HCT116 (cell line): ENCODE data around the gene PRCC. TPM values are rescaled to one million over a fixed set of nuclear protein-coding genes. Genes with fewer than 3 reads are reported as not detected.

Experiments
- ATAC-seq: fragments of 200-7000 bp; cut with Tn5 transposase; 2 replicates; pipeline ENCODE4 v1.9.1; 2020; ENCODE audit warnings: mild to moderate bottlenecking, moderate library complexity
- BruUV-seq: library from RNA; stranded (reverse); fragments of 400-500 nt; replicated peaks from 2 replicates; lab custom pipeline; 2021; lab: Mats Ljungman, UMichigan
- CTCF ChIA-PET: fragments of 300-600 bp; sonication (Branson Sonifier 250); formaldehyde crosslinking; loops from one replicate; lab custom pipeline; 2021; ENCODE audit warnings: antibody characterized with exemption; lab: Charles Lee
- POLR2A ChIA-PET: fragments of 300-600, 350-600 bp; sonication (Branson Sonifier 250); formaldehyde crosslinking; loops from one replicate; lab custom pipeline; 2021; ENCODE audit warnings: antibody characterized with exemption; lab: Charles Lee
- RAD21 ChIA-PET, 2 experiments: fragments of 300-600 bp; sonication (Branson Sonifier 250); formaldehyde crosslinking; loops; one replicate each; lab custom pipeline; 2023; ENCODE audit warnings: low total read pairs in 2 of 2; ENCODE audit not compliant: uncharacterized antibody in 2 of 2, unreplicated experiment in 2 of 2, low non-redundant PET in 1 of 2; lab: Charles Lee
- DNase-seq: peaks from one replicate; pipeline ENCODE4 v3.0.0-alpha.2; 2010; ENCODE audit warnings: low read depth, low spot score
- H2AFZ ChIP-seq: fragments of 200-600 bp; shearing (Covaris generic), sonication (generic); 2 replicates; pipeline ENCODE4 v1.6.1; 2017; ENCODE audit warnings: low read depth, mixed run types, mixed read lengths, antibody characterized with exemption, low read length; ENCODE audit not compliant: poor library complexity, severe bottlenecking
- H3K27ac ChIP-seq: 2 replicates; pipeline ENCODE4 v1.5.1; 2012; ENCODE audit warnings: low read depth, low read length
- H3K27me3 ChIP-seq: fragments of 200-600 bp; sonication (generic); 2 replicates; pipeline ENCODE4 v1.6.1; 2016; ENCODE audit warnings: mixed run types, low read length, mixed read lengths; ENCODE audit not compliant: insufficient read depth
- H3K36me3 ChIP-seq, 2 experiments: fragments of 200-500 bp in 1 of 2; fragments of 200-600 bp in 1 of 2; sonication (Bioruptor generic) in 1 of 2; sonication (generic) in 1 of 2; 2 replicates each; pipeline versions ENCODE4 v1.5.1 to v1.6.1; 2014 to 2016; ENCODE audit warnings: low read length in 2 of 2, inconsistent platforms in 1 of 2, mixed read lengths in 1 of 2, mixed run types in 1 of 2; ENCODE audit not compliant: insufficient read depth in 2 of 2, control insufficient read depth in 1 of 2
- H3K4me1 ChIP-seq, 2 experiments: fragments of 200-600 bp in 1 of 2; sonication (generic) in 1 of 2; 2 replicates each; pipeline versions ENCODE4 v1.5.1 to v1.6.1; 2012 to 2017; ENCODE audit warnings: low read length in 2 of 2, inconsistent platforms in 1 of 2, mild to moderate bottlenecking in 1 of 2, mixed read lengths in 1 of 2, mixed run types in 1 of 2, moderate library complexity in 1 of 2; ENCODE audit not compliant: insufficient read depth in 2 of 2, control insufficient read depth in 1 of 2
- H3K4me2 ChIP-seq: fragments of 200-600 bp; sonication (generic); 2 replicates; pipeline ENCODE4 v1.6.1; 2017; ENCODE audit warnings: mixed run types, low read length, mixed read lengths
- H3K4me3 ChIP-seq, 2 experiments: fragments of 200-600 bp in 1 of 2; sonication (generic) in 1 of 2; replicated peaks in 1 of 2; 2 replicates each; pipeline ENCODE4 v1.5.1; 2011 to 2016; ENCODE audit warnings: low read length in 2 of 2, control low read depth in 1 of 2, low read depth in 1 of 2, mild to moderate bottlenecking in 1 of 2, mixed read lengths in 1 of 2, mixed run types in 1 of 2
- H3K79me2 ChIP-seq: fragments of 200-600 bp; sonication (generic); 2 replicates; pipeline ENCODE4 v1.6.1; 2017; ENCODE audit warnings: mild to moderate bottlenecking, mixed run types, low read length, moderate library complexity, mixed read lengths; ENCODE audit not compliant: insufficient read depth
- H3K9ac ChIP-seq: fragments of 200-600 bp; sonication (generic); 2 replicates; pipeline ENCODE4 v1.6.1; 2016; ENCODE audit warnings: low read length, mixed read lengths
- H3K9me2 ChIP-seq: fragments of 200-600 bp; sonication (generic), shearing (Covaris generic); 2 replicates; pipeline ENCODE4 v1.6.1; 2017; ENCODE audit warnings: mixed run types, mild to moderate bottlenecking, moderate library complexity; ENCODE audit not compliant: insufficient read depth
- H3K9me3 ChIP-seq, 2 experiments: fragments of 200-500 bp in 1 of 2; fragments of 200-600 bp in 1 of 2; sonication (Bioruptor generic) in 1 of 2; sonication (generic) in 1 of 2; 2 replicates each; pipeline ENCODE4 v1.6.1; 2014 to 2017; ENCODE audit warnings: low read length in 2 of 2, mixed read lengths in 2 of 2, inconsistent platforms in 1 of 2, low read depth in 1 of 2, mild to moderate bottlenecking in 1 of 2, mixed run types in 1 of 2, moderate library complexity in 1 of 2; ENCODE audit not compliant: control insufficient read depth in 1 of 2, insufficient read depth in 1 of 2
- H4K20me1 ChIP-seq: fragments of 200-600 bp; sonication (generic), shearing (Covaris generic); 2 replicates; pipeline ENCODE4 v1.6.1; 2017; ENCODE audit warnings: mixed run types, mild to moderate bottlenecking, moderate library complexity; ENCODE audit not compliant: insufficient read depth
- CBX3 ChIP-seq: IDR thresholded peaks from 2 replicates; pipeline ENCODE4 v1.6.1; 2012; ENCODE audit warnings: low read depth
- ELF1 ChIP-seq: IDR thresholded peaks from 2 replicates; pipeline ENCODE4 v1.6.1; 2012; ENCODE audit warnings: low read depth, borderline replicate concordance
- EZH2phosphoT487 ChIP-seq: fragments of 200-600 bp; IDR thresholded peaks from 2 replicates; pipeline ENCODE4 v1.6.1; 2018; ENCODE audit warnings: antibody characterized with exemption, borderline replicate concordance
- POLR2AphosphoS5 ChIP-seq: IDR thresholded peaks from 2 replicates; pipeline ENCODE4 v1.6.1; 2011; ENCODE audit warnings: mild to moderate bottlenecking, low read depth, low read length, moderate library complexity
- RAD21 ChIP-seq: IDR thresholded peaks from 2 replicates; pipeline ENCODE4 v1.6.1; 2012; ENCODE audit warnings: low read depth, mild to moderate bottlenecking
- SP1 ChIP-seq: IDR thresholded peaks from 2 replicates; pipeline ENCODE4 v1.6.1; 2012; ENCODE audit warnings: low read depth
- SRF ChIP-seq: IDR thresholded peaks from 2 replicates; pipeline ENCODE4 v1.6.1; 2012; ENCODE audit warnings: low read depth
- ZFX ChIP-seq: fragments of 450-650 bp; IDR thresholded peaks from 2 replicates; pipeline ENCODE4 v1.6.1; 2017
- intact Hi-C: fragments of 100-400 bp; cut with micrococcal nuclease; formaldehyde crosslinking; loops from 2 replicates; pipeline ENCODE4 v1.10.0; 2022
- total RNA-seq: library from RNA; stranded (reverse); gene quantifications from one replicate; pipeline ENCODE4 v1.2.1, GENCODE V29; 2021; ENCODE audit not compliant: unreplicated experiment

Gene PRCC
- total RNA-seq, 1 experiment from 2014 or later, result 78.1 TPM

GRCh38 chr1:156749419-156750118 lies 17.8 kb upstream of the PRCC start:
- ChIA-PET POLR2A (interaction anchor here (0.7 to 1.1 kb wide), 2 partner anchors 8 to 17 kb away, joined by 3 read pairs; partner anchors contain the start of genes MRPL24 and PRCC), CTCF (no interaction called here), RAD21 (no interaction called here)
- intact Hi-C loops, result loop anchor here (10.0 kb wide), 1 partner anchor 245 kb away; the partner anchor contains the start of gene MEF2D
- no peak overlapping the region for H2AFZ ChIP-seq
- peak overlapping the region; percentile 97 for H3K4me2 ChIP-seq
- H3K36me3 ChIP-seq, result peaks cover 4 to 11% of the 10 kb centered on the region in 2 experiments; a peak in 2 of 4 replicates
- no peak for TF ChIP-seq ELF1
- 0 out of 2 replicates have a peak, but pooled peaks have one; percentile 5 for TF ChIP-seq ZFX
- no peak for TF ChIP-seq EZH2phosphoT487
- no peak for TF ChIP-seq RAD21
- TF ChIP-seq CBX3, result no peak
- TF ChIP-seq SP1, result no peak
- no peak for TF ChIP-seq SRF
- no peaks in the 10 kb centered on the region for H3K27me3 ChIP-seq
- H3K79me2 ChIP-seq, result peaks cover 83% of the 10 kb centered on the region
- no peaks in the 10 kb centered on the region for H4K20me1 ChIP-seq
- peak overlapping the region; percentile 99 for H3K27ac ChIP-seq
- no peak for DNase-seq
- no peaks in the 10 kb centered on the region for H3K9me2 ChIP-seq
- peaks cover 29 to 66% of the 10 kb centered on the region in 2 experiments for H3K4me1 ChIP-seq
- H3K9ac ChIP-seq, result peak overlapping the region; percentile 94
- peak overlapping the region; percentile 67 to 97 for H3K4me3 ChIP-seq
- no peaks in the 10 kb centered on the region for H3K9me3 ChIP-seq
- no TSS peak for BruUV-seq
- ATAC-seq, result 0 out of 2 replicates have a peak, but pooled peaks have one; percentile 3

- H3K4me3 ChIP-seq, result peak overlapping the region; percentile 67 to 97
- peak overlapping the region; percentile 99 for H3K27ac ChIP-seq
- CTCF ChIA-PET, result interaction anchor here (1.1 to 1.2 kb wide), 2 partner anchors 22 to 23 kb away, joined by 3 read pairs; partner anchors contain the start of genes ISG20L2 and METTL25B
- BruUV-seq, result no TSS peak
- H3K27me3 ChIP-seq, result no peaks in the 10 kb centered on the region
- H2AFZ ChIP-seq, result no peak overlapping the region
- POLR2A ChIA-PET, result interaction anchor here (0.7 to 1.1 kb wide), 2 partner anchors 9 to 17 kb away, joined by 3 read pairs; partner anchors contain the start of genes MRPL24 and PRCC
- peak overlapping the region; percentile 94 for H3K9ac ChIP-seq
- H3K9me3 ChIP-seq, result no peaks in the 10 kb centered on the region
- H3K4me1 ChIP-seq, result peaks cover 29 to 61% of the 10 kb centered on the region in 2 experiments
- peak overlapping the region; percentile 97 for H3K4me2 ChIP-seq
- 0 out of 2 replicates have a peak, but pooled peaks have one; percentile 7 for ATAC-seq
- RAD21 ChIA-PET, result no interaction called here
- no peak for DNase-seq
- intact Hi-C loops, result no loop called here
- H3K9me2 ChIP-seq, result no peaks in the 10 kb centered on the region
- peaks cover 79% of the 10 kb centered on the region for H3K79me2 ChIP-seq
- H4K20me1 ChIP-seq, result no peaks in the 10 kb centered on the region
- TF ChIP-seq ELF1 (no peak), POLR2AphosphoS5 (peak; percentile 53; the same call in 1 of the 2 replicates)
- H3K36me3 ChIP-seq, result peaks cover 0 to 5% of the 10 kb centered on the region in 2 experiments; a peak in 1 of 4 replicates
Measured at GRCh38 chr1:156750191-156750672, 17.1 kb upstream of the PRCC start.
